Measurements from ENCODE around the gene CTCF. TPM values are rescaled to one million over a fixed set of nuclear protein-coding genes. Genes with fewer than 3 reads are reported as not detected.
A peak's percentile ranks its signal among the peaks of the same experiment; 100 is the strongest.

CTCF gene
- total and polyA plus RNA-seq, 4 experiments from 2014 or later = 26.5 to 85.7 (median 71.2) TPM

DNA sequence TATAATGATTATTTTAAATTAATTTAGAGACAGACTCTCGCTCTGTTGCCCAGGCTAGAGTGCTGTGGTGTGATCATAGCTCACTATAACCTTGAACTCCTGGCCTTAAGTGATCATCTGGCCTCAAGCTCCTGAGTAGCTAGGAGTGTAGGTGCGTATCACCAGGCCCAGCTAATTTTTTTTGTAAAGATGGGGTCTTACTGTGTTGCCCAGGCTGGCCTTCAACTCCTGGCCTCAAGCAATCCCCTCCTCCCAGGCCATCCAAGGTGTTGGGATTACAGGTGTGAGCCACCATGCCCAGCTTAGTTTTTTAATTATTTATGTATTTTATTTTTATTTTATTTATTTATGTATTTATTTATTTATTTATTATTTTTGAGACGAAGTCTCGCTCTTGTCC is 17.9 kb downstream of the CTCF start:
- H3K9me3 ChIP-seq (ENCODE audit: control insufficient read depth in 1 of 2, low read length in 2 of 2) = no peaks in the 10 kb centered on the region
- no peaks in the 10 kb centered on the region for H3K9me3 Mint-ChIP-seq
- CTCF ChIA-PET (ENCODE audit: partially characterized antibody) = interaction anchor here (1.0 to 3.2 kb wide), 2 partner anchors 16 to 33 kb away, joined by 4 to 12 read pairs; no protein-coding TSS in a partner anchor
- no peak overlapping the region for H3K4me3 ChIP-seq (ENCODE audit: low read length in 2 of 2)
- intact Hi-C loops (cut with micrococcal nuclease) = no loop called here
- peaks cover 8 to 29% of the 10 kb centered on the region in 2 donors for H3K36me3 Mint-ChIP-seq
- no peaks in the 10 kb centered on the region for H3K27me3 ChIP-seq (ENCODE audit: insufficient read depth, low read length)
- H3K4me3 Mint-ChIP-seq = no peak overlapping the region
- peaks cover 1% of the 10 kb centered on the region for H3K36me3 ChIP-seq (ENCODE audit: insufficient read depth, low read length)
- peaks cover 11% of the 10 kb centered on the region for H3K4me1 ChIP-seq (ENCODE audit: insufficient read depth, low read length)
- no peak for DNase-seq
- H3K4me1 Mint-ChIP-seq = peaks cover 15 to 31% (median 22%) of the 10 kb centered on the region in 4 donors
- H3K27me3 Mint-ChIP-seq = no peaks in the 10 kb centered on the region
- peak overlapping the region in 2 of 7 donors; percentile 5 to 26 for H3K27ac Mint-ChIP-seq
- POLR2A ChIA-PET (ENCODE audit: partially characterized antibody) = interaction anchor here (1.4 kb wide), 1 partner anchor 17 kb away, joined by 3 read pairs; the partner anchor contains the start of gene CTCF
- H3K27ac ChIP-seq (ENCODE audit: low read depth, low read length) = no peak overlapping the region

DNA sequence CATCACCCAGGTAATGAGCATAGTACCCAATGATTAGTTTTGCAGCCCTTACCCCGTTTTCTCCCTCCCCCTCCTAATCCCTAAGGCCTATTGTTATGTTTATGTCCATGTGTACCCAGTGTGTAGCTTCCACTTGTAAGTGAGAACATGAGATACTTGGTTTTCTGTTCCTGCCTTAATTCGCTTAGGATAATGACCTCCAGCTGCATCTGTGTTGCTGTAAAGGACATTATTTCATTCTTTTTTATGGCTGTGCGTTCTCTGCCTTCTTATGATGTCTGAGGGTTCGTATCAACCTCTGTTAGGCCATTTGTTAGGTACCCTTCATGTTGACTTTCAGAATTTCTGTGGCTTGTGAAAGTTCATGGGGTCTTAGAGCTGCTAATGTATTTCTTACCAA is 31.0 kb downstream of the CTCF start:
- H3K9me3 Mint-ChIP-seq = no peaks in the 10 kb centered on the region
- H3K4me1 Mint-ChIP-seq = peaks cover 28 to 54% (median 34%) of the 10 kb centered on the region in 4 donors
- H3K27ac Mint-ChIP-seq = peak overlapping the region in 4 of 7 donors; percentile 2 to 74 (median 38)
- Histone ChIP-seq H3K9me3 (ENCODE audit: control insufficient read depth in 1 of 2, low read length in 2 of 2) (no peaks in the 10 kb centered on the region), H3K4me3 (ENCODE audit: low read length in 2 of 2) (no peak overlapping the region), H3K27ac (ENCODE audit: low read depth, low read length) (no peak overlapping the region), H3K27me3 (ENCODE audit: insufficient read depth, low read length) (no peaks in the 10 kb centered on the region), H3K36me3 (ENCODE audit: insufficient read depth, low read length) (peaks cover 7% of the 10 kb centered on the region), H3K4me1 (ENCODE audit: insufficient read depth, low read length) (peaks cover 28% of the 10 kb centered on the region)
- intact Hi-C loops (cut with micrococcal nuclease) = no loop called here
- no peak for DNase-seq
- ChIA-PET POLR2A (ENCODE audit: partially characterized antibody) (no interaction called here), CTCF (ENCODE audit: partially characterized antibody) (interaction anchor here (2.8 to 4.7 kb wide), 2 partner anchors 46 to 52 kb away, joined by 10 to 23 read pairs; partner anchors contain the start of gene CARMIL2)
- H3K36me3 Mint-ChIP-seq = peaks cover 5 to 29% of the 10 kb centered on the region in 2 donors
- no peaks in the 10 kb centered on the region for H3K27me3 Mint-ChIP-seq
- no peak overlapping the region for H3K4me3 Mint-ChIP-seq

DNA sequence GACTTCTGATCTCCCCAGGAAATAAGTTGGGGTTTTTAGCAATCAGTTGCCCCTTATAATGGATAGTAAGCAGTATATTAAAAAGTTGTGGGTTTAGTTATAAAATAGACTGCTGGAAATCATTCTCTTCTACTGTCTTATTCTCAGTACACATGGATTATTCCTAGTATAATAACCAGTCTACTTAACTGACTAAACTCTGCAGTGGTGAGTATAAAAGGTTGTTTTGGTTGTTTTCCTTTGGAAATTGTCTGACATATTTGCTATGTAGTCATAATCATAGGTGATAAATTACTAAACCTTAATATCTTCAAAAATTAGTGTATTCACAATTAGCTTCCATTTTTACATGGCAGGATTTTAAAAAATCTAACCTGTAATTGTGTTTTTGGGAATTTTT is 31.4 kb downstream of the CTCF start:
- intact Hi-C loops (cut with micrococcal nuclease) = no loop called here
- DNase-seq = no peak
- Mint-ChIP-seq H3K36me3 (peaks cover 5 to 29% of the 10 kb centered on the region in 2 donors), H3K4me1 (peaks cover 28 to 54% (median 34%) of the 10 kb centered on the region in 4 donors), H3K27me3 (no peaks in the 10 kb centered on the region), H3K27ac (peak overlapping the region in 5 of 7 donors; percentile 2 to 74 (median 47)), H3K4me3 (no peak overlapping the region), H3K9me3 (no peaks in the 10 kb centered on the region)
- ChIA-PET POLR2A (ENCODE audit: partially characterized antibody) (no interaction called here), CTCF (ENCODE audit: partially characterized antibody) (interaction anchor here (2.8 to 4.7 kb wide), 2 partner anchors 46 to 51 kb away, joined by 10 to 23 read pairs; partner anchors contain the start of gene CARMIL2)
- Histone ChIP-seq H3K4me1 (ENCODE audit: insufficient read depth, low read length) (peaks cover 28% of the 10 kb centered on the region), H3K27ac (ENCODE audit: low read depth, low read length) (no peak overlapping the region), H3K9me3 (ENCODE audit: control insufficient read depth in 1 of 2, low read length in 2 of 2) (no peaks in the 10 kb centered on the region), H3K4me3 (ENCODE audit: low read length in 2 of 2) (no peak overlapping the region), H3K36me3 (ENCODE audit: insufficient read depth, low read length) (peaks cover 6% of the 10 kb centered on the region), H3K27me3 (ENCODE audit: insufficient read depth, low read length) (no peaks in the 10 kb centered on the region)

DNA sequence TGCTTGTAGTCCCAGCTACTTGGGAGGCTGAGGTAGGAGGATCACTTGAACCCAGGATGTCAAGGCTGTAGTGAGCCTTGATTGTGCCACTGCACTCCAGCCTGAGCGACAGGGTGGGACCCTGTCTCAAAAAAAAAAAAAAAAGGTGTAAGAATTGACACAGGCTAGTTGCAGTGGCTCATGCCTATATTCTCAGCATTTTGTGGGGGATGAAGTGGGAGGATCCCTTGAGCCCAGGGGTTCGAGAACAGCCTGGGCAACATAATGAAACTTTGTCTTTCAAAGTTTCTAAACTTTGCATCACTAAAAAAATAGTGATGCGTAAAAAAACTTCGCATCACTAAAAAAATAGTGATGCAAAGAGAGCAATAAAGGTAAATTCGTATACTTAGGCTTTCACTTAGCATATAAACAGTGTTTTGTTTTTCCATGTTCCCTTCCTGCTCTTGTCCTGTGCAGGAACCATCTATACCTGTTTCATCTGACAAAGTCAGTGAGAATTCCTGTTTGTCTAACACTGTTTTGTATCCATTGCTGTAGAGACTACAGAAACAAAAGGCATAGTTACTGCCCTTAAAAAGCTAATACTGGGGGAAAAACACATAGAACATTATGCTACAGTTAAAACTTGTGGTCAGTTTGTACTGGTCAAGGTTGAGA is 32.1 kb downstream of the CTCF start:
- no peaks in the 10 kb centered on the region for H3K9me3 ChIP-seq (ENCODE audit: control insufficient read depth in 1 of 2, low read length in 2 of 2)
- Mint-ChIP-seq H3K27ac (peak overlapping the region; percentile 2 to 79 (median 63)), H3K36me3 (peaks cover 5 to 29% of the 10 kb centered on the region in 2 donors), H3K27me3 (no peaks in the 10 kb centered on the region), H3K9me3 (no peaks in the 10 kb centered on the region), H3K4me1 (peaks cover 30 to 60% (median 37%) of the 10 kb centered on the region in 4 donors), H3K4me3 (peak overlapping the region in 1 of 8 donors; percentile 44)
- H3K4me1 ChIP-seq (ENCODE audit: insufficient read depth, low read length) = peaks cover 28% of the 10 kb centered on the region
- no peaks in the 10 kb centered on the region for H3K27me3 ChIP-seq (ENCODE audit: insufficient read depth, low read length)
- H3K27ac ChIP-seq (ENCODE audit: low read depth, low read length) = no peak overlapping the region
- intact Hi-C loops (cut with micrococcal nuclease) = no loop called here
- ChIA-PET CTCF (ENCODE audit: partially characterized antibody) (interaction anchor here (1.1 to 4.7 kb wide), 4 partner anchors 11 to 73 kb away, joined by 3 to 23 read pairs (median 8); partner anchors contain the start of gene CARMIL2), POLR2A (ENCODE audit: partially characterized antibody) (interaction anchor here (1.1 kb wide), 1 partner anchor 32 kb away, joined by 4 read pairs; the partner anchor contains the start of gene CTCF)
- DNase-seq = no peak
- H3K36me3 ChIP-seq (ENCODE audit: insufficient read depth, low read length) = peaks cover 5% of the 10 kb centered on the region
- no peak overlapping the region for H3K4me3 ChIP-seq (ENCODE audit: low read length in 2 of 2)

DNA sequence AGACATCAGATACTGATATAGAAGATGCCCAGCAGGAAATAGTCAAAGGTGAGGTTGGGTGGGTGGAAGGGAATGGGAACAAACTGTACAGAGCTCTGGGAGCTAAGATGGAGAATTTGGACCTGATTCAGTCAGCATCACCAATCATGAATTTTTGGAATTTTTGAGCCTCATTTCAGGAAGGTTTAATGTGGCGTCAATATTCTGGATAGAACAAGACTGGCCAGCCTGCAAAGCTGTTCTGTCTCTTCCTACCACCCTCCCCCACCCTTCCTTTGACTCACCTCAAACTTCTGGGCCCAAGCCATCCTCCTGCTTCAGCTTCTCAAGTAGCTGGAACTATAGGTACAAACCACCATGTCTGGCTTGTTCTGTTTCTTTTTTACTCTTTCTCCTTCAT is 32.6 kb downstream of the CTCF start:
- Mint-ChIP-seq H3K4me1 (peaks cover 34 to 66% (median 41%) of the 10 kb centered on the region in 4 donors), H3K4me3 (no peak overlapping the region), H3K27ac (peak overlapping the region in 6 of 7 donors; percentile 2 to 86 (median 52)), H3K36me3 (peaks cover 5 to 28% of the 10 kb centered on the region in 2 donors), H3K9me3 (no peaks in the 10 kb centered on the region), H3K27me3 (no peaks in the 10 kb centered on the region)
- no peak overlapping the region for H3K4me3 ChIP-seq (ENCODE audit: low read length in 2 of 2)
- no peaks in the 10 kb centered on the region for H3K27me3 ChIP-seq (ENCODE audit: insufficient read depth, low read length)
- no peak for DNase-seq
- no peaks in the 10 kb centered on the region for H3K36me3 ChIP-seq (ENCODE audit: insufficient read depth, low read length)
- ChIA-PET POLR2A (ENCODE audit: partially characterized antibody) (interaction anchor here (1.0 to 1.1 kb wide), 2 partner anchors 32 to 48 kb away, joined by 4 read pairs; partner anchors contain the start of gene CTCF), CTCF (ENCODE audit: partially characterized antibody) (interaction anchor here (0.6 to 4.7 kb wide), 6 partner anchors 11 to 449 kb away, joined by 3 to 23 read pairs (median 5); partner anchors contain the start of gene CARMIL2)
- peaks cover 28% of the 10 kb centered on the region for H3K4me1 ChIP-seq (ENCODE audit: insufficient read depth, low read length)
- H3K9me3 ChIP-seq (ENCODE audit: control insufficient read depth in 1 of 2, low read length in 2 of 2) = no peaks in the 10 kb centered on the region
- intact Hi-C loops (cut with micrococcal nuclease) = no loop called here
- no peak overlapping the region for H3K27ac ChIP-seq (ENCODE audit: low read depth, low read length)

DNA sequence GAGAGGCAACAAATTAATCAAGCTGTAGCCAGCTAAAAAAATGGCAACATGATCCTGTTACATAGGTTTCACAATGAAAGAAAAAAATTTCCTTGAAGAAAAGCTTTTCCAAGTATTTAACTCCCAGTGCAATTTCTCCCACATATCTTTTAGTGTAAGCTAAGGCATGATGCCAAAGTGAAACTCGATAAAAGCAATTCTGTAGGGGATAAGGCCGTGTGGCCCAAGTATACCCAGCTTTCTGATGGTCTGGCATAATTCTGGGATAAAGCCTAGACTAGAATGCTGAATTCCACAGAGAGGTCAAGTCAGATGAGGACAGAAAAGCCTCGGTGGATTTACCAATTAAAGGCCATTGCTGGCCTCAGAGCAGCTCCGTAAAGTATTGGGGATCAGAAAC is 36.2 kb downstream of the CTCF start:
- Histone ChIP-seq H3K27me3 (ENCODE audit: insufficient read depth, low read length) (no peaks in the 10 kb centered on the region), H3K4me3 (ENCODE audit: low read length in 2 of 2) (no peak overlapping the region), H3K36me3 (ENCODE audit: insufficient read depth, low read length) (no peaks in the 10 kb centered on the region), H3K27ac (ENCODE audit: low read depth, low read length) (no peak overlapping the region), H3K9me3 (ENCODE audit: control insufficient read depth in 1 of 2, low read length in 2 of 2) (no peaks in the 10 kb centered on the region), H3K4me1 (ENCODE audit: insufficient read depth, low read length) (peaks cover 27% of the 10 kb centered on the region)
- intact Hi-C loops (cut with micrococcal nuclease) = no loop called here
- DNase-seq = no peak
- H3K27me3 Mint-ChIP-seq = no peaks in the 10 kb centered on the region
- peak overlapping the region in 1 of 8 donors; percentile 48 for H3K4me3 Mint-ChIP-seq
- H3K27ac Mint-ChIP-seq = peak overlapping the region in 4 of 7 donors; percentile 35 to 58 (median 43)
- CTCF ChIA-PET (ENCODE audit: partially characterized antibody) = interaction anchor here (1.3 to 3.6 kb wide), 3 partner anchors 35 to 77 kb away, joined by 3 to 16 read pairs (median 8); partner anchors contain the start of gene CTCF
- H3K9me3 Mint-ChIP-seq = no peaks in the 10 kb centered on the region
- H3K4me1 Mint-ChIP-seq = peaks cover 33 to 78% (median 44%) of the 10 kb centered on the region in 4 donors
- POLR2A ChIA-PET (ENCODE audit: partially characterized antibody) = interaction anchor here (1.1 to 1.5 kb wide), 2 partner anchors 10 to 36 kb away, joined by 3 to 4 read pairs; partner anchors contain the start of gene CTCF
- peaks cover 5 to 26% of the 10 kb centered on the region in 2 donors for H3K36me3 Mint-ChIP-seq

DNA sequence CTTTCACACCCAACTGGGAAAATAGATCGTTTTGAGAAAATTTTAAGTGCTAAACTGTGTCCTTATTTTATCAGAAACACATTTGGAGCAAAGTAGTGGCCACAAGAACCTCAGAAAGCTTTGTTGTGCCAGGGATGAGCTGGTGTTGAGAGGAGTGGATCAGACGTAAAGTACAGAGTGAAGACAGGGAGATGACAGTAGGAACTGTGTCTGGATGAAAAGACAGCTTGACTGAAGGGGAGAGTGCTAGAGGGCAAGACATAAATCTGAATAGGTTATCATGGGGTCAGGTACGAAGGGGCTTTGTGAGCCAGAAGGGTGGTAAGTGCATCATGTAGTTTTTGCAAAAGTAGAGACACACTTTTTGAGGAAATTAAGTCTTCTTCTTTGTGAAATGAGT is 43.3 kb downstream of the CTCF start:
- CTCF ChIA-PET (ENCODE audit: partially characterized antibody) = interaction anchor here (0.5 to 1.3 kb wide), 3 partner anchors 11 to 202 kb away, joined by 3 read pairs; no protein-coding TSS in a partner anchor
- H3K36me3 ChIP-seq (ENCODE audit: insufficient read depth, low read length) = peaks cover 2% of the 10 kb centered on the region
- Mint-ChIP-seq H3K9me3 (no peaks in the 10 kb centered on the region), H3K27ac (peak overlapping the region; percentile 3 to 62 (median 38)), H3K27me3 (no peaks in the 10 kb centered on the region), H3K4me1 (peaks cover 22 to 40% (median 26%) of the 10 kb centered on the region in 4 donors), H3K36me3 (peaks cover under 1 to 7% of the 10 kb centered on the region in 2 donors), H3K4me3 (peak overlapping the region in 1 of 8 donors; percentile 1)
- peaks cover 10% of the 10 kb centered on the region for H3K4me1 ChIP-seq (ENCODE audit: insufficient read depth, low read length)
- H3K4me3 ChIP-seq (ENCODE audit: low read length in 2 of 2) = no peak overlapping the region
- H3K9me3 ChIP-seq (ENCODE audit: control insufficient read depth in 1 of 2, low read length in 2 of 2) = no peaks in the 10 kb centered on the region
- intact Hi-C loops (cut with micrococcal nuclease) = loop anchor here (5.0 kb wide), 1 partner anchor 43 kb away; the partner anchor contains the start of gene CTCF
- H3K27ac ChIP-seq (ENCODE audit: low read depth, low read length) = no peak overlapping the region
- POLR2A ChIA-PET (ENCODE audit: partially characterized antibody) = no interaction called here
- no peak for DNase-seq
- H3K27me3 ChIP-seq (ENCODE audit: insufficient read depth, low read length) = no peaks in the 10 kb centered on the region
